ENCODE data around the gene AGXT. TPM values are rescaled to one million over a fixed set of nuclear protein-coding genes. Genes with fewer than 3 reads are reported as not detected.

Gene AGXT
- total and polyA plus RNA-seq, 2 of the 8 experiments (the other 6 are each of a cell fraction or from before 2014, with no cell fraction given), result 0.03 TPM; not detected in 1

GRCh38 chr2:240900141-240900860 lies 31.7 kb downstream of the AGXT start:
- Histone ChIP-seq H2BK12ac (ENCODE audit: low read depth, low read length) (no peak overlapping the region), H2BK15ac (ENCODE audit: low read length) (no peak overlapping the region; the same call in 1 of the 2 replicates), H2AK5ac (ENCODE audit: low read depth, low read length) (no peak overlapping the region), H4K91ac (replicated peaks; ENCODE audit: insufficient read length, low read length) (no peak overlapping the region), H3K14ac (ENCODE audit: insufficient read length) (no peak overlapping the region), H2BK120ac (replicated peaks; ENCODE audit: low read depth, low read length) (no peak overlapping the region), H3K27ac (ENCODE audit: low read depth, low read length) (no peak overlapping the region), H3K4me3 (ENCODE audit: extremely low read depth in 1 of 4, insufficient read depth in 2 of 4, low read depth in 3 of 4, low read length in 4 of 4) (no peak overlapping the region), H4K5ac (ENCODE audit: insufficient read length, low read depth, low read length) (no peak overlapping the region), H3K79me2 (ENCODE audit: control insufficient read depth in 1 of 2, insufficient read depth in 2 of 2, low read length in 2 of 2) (no peaks in the 10 kb centered on the region), H4K8ac (ENCODE audit: extremely low read depth, insufficient read depth, low read length) (no peak overlapping the region), H3K79me1 (ENCODE audit: low read depth, low read length) (no peaks in the 10 kb centered on the region), H3K23me2 (ENCODE audit: low read depth, low read length) (no peaks in the 10 kb centered on the region), H3K4ac (replicated peaks; ENCODE audit: insufficient read length, low read depth, low read length) (no peak overlapping the region), H3K23ac (ENCODE audit: insufficient read length) (no peak overlapping the region), H3K27me3 (replicated peaks in 1 of 4; ENCODE audit: control insufficient read depth in 3 of 4, extremely low read depth in 1 of 4, insufficient read depth in 3 of 4, low read length in 3 of 4) (no peaks in the 10 kb centered on the region), H3K36me3 (ENCODE audit: control insufficient read depth in 2 of 4, insufficient read depth in 4 of 4, low read length in 3 of 4) (no peaks in the 10 kb centered on the region), H3K9me3 (ENCODE audit: insufficient read depth in 2 of 2, low read depth in 1 of 2, low read length in 1 of 2) (peaks cover 0 to 3% of the 10 kb centered on the region in 2 experiments; a peak in 1 of 4 replicates), H4K20me1 (replicated peaks in 1 of 2; ENCODE audit: control insufficient read depth in 1 of 2, insufficient read depth in 2 of 2, low read length in 2 of 2) (peaks cover 0 to 2% of the 10 kb centered on the region in 2 experiments), H3K18ac (ENCODE audit: extremely low read depth, low read length) (no peak overlapping the region), H2BK20ac (ENCODE audit: low read length) (no peak overlapping the region), H3K4me1 (replicated peaks in 1 of 4; ENCODE audit: control insufficient read depth in 3 of 4, insufficient read depth in 4 of 4, low read length in 3 of 4) (no peaks in the 10 kb centered on the region), H2AFZ (ENCODE audit: low read length) (no peak overlapping the region), H3K4me2 (ENCODE audit: insufficient read depth in 1 of 2, low read depth in 2 of 2, low read length in 2 of 2) (no peak overlapping the region), H3K9ac (replicated peaks in 1 of 4; ENCODE audit: extremely low read depth in 1 of 4, low read depth in 3 of 4, low read length in 3 of 4) (no peak overlapping the region), H2BK5ac (ENCODE audit: low read depth, low read length) (no peak overlapping the region), H3K56ac (replicated peaks; ENCODE audit: insufficient read length, low read depth, low read length) (no peak overlapping the region)
- ChIA-PET CTCF (ENCODE audit: partially characterized antibody) (interaction anchor here (0.6 to 4.1 kb wide), 6 partner anchors 12 to 293 kb away, joined by 3 to 20 read pairs (median 7); no protein-coding TSS in a partner anchor), POLR2A (ENCODE audit: partially characterized antibody) (interaction anchor here (1.2 kb wide), 1 partner anchor 10 kb away, joined by 3 read pairs; no protein-coding TSS in a partner anchor)
- FAIRE-seq, result no peak
- 87% methylated on average over 21 of the region's 27 CpGs; no CpG with 5 or more reads in 1 of the 2 experiments for WGBS, 2 experiments (ENCODE audit: extremely low coverage in 1 of 2, insufficient coverage in 1 of 2, insufficient read length in 1 of 2, insufficient replicate concordance in 2 of 2, low coverage in 1 of 2, low lambda C conversion rate in 2 of 2, missing lambda C conversion rate in 1 of 2)
- DNase-seq (ENCODE audit: low read depth in 1 of 2, low spot score in 2 of 2), result no peak
- no peak for TF ChIP-seq BACH1 (IDR thresholded peaks at IDR 0.05; ENCODE audit: low read length)
- TF ChIP-seq MAFK (IDR thresholded peaks at IDR 0.05; ENCODE audit: low read depth, low read length), result no peak
- TF ChIP-seq KDM5A (IDR thresholded peaks at IDR 0.05; ENCODE audit: low read length), result no peak
- TF ChIP-seq POU5F1 (IDR thresholded peaks at IDR 0.05; ENCODE audit: low read depth, low read length), result no peak
- TF ChIP-seq SAP30 (IDR thresholded peaks at IDR 0.05; ENCODE audit: insufficient read depth, insufficient replicate concordance, low read length), result no peak
- TF ChIP-seq TCF12 (IDR thresholded peaks at IDR 0.05; ENCODE audit: low read depth, low read length), result no peak
- no peak for TF ChIP-seq RXRA (IDR thresholded peaks at IDR 0.05; ENCODE audit: insufficient read depth, low read depth, low read length)
- TF ChIP-seq RNF2 (IDR thresholded peaks at IDR 0.05; ENCODE audit: borderline replicate concordance, low read depth, low read length, missing control alignments, poor library complexity, severe bottlenecking), result no peak
- TF ChIP-seq EZH2 (IDR thresholded peaks at IDR 0.05; ENCODE audit: low read depth, low read length, severe bottlenecking), result no peak
- no peak for TF ChIP-seq FOSL1 (IDR thresholded peaks at IDR 0.05; ENCODE audit: insufficient read depth, low read depth, low read length)
- no peak for TF ChIP-seq CTBP2 (IDR thresholded peaks at IDR 0.05; ENCODE audit: borderline replicate concordance, insufficient read depth, insufficient read length, low read length)
- no peak for TF ChIP-seq POLR2A (IDR thresholded peaks at IDR 0.05; ENCODE audit: control extremely low read depth in 1 of 2, low read depth in 2 of 2, low read length in 2 of 2)

Data from H1 (cell line).